ENCODE data around the gene ETNK1. TPM values are rescaled to one million over a fixed set of nuclear protein-coding genes. Genes with fewer than 3 reads are reported as not detected.

ETNK1 gene
- total and polyA plus RNA-seq, 3 donors from 2014 or later = 61.3 to 81.4 (median 66.7) TPM

DNA sequence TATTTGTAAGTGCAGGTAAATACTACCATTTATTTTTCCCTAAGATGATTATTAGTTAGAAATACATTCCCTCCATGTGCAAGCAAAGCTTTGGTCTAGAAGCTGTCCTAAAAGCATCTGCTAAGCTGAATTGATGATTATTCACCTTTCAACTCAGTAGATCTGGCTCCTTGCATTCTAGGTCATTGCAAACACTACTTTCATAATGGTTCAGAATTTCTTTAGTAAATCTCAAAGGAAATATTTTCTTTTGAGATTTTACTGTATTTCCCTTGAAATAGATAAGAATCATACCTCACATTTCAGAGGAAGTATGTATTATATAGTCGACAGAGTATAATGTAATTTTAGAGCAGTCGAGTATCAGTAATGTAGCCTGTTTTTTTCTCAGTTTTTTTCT lies 2.4 kb downstream of the ETNK1 start:
- intact Hi-C loops (cut with DNase I; ENCODE audit: low total_unique reads) = no loop called here
- Histone ChIP-seq H3K36me3 (ENCODE audit: low read depth, missing control alignments) (no peaks in the 10 kb centered on the region), H3K4me3 (peak overlapping the region in 1 of 2 donors; percentile 6), H3K4me1 (peaks cover 16% of the 10 kb centered on the region), H3K27me3 (no peaks in the 10 kb centered on the region), H3K27ac (peak overlapping the region; percentile 96 to 99), H3K9me3 (no peaks in the 10 kb centered on the region)
- 48 to 67% methylated on average over 2 of the region's 2 CpGs for WGBS, 2 donors
- TF ChIP-seq, protein P1, sequence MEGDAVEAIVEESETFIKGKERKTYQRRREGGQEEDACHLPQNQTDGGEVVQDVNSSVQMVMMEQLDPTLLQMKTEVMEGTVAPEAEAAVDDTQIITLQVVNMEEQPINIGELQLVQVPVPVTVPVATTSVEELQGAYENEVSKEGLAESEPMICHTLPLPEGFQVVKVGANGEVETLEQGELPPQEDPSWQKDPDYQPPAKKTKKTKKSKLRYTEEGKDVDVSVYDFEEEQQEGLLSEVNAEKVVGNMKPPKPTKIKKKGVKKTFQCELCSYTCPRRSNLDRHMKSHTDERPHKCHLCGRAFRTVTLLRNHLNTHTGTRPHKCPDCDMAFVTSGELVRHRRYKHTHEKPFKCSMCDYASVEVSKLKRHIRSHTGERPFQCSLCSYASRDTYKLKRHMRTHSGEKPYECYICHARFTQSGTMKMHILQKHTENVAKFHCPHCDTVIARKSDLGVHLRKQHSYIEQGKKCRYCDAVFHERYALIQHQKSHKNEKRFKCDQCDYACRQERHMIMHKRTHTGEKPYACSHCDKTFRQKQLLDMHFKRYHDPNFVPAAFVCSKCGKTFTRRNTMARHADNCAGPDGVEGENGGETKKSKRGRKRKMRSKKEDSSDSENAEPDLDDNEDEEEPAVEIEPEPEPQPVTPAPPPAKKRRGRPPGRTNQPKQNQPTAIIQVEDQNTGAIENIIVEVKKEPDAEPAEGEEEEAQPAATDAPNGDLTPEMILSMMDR (IDR thresholded peaks at IDR 0.05) = no peak
- no peak for TF ChIP-seq POLR2A (IDR thresholded peaks at IDR 0.05)
- DNase-seq = no peak

DNA sequence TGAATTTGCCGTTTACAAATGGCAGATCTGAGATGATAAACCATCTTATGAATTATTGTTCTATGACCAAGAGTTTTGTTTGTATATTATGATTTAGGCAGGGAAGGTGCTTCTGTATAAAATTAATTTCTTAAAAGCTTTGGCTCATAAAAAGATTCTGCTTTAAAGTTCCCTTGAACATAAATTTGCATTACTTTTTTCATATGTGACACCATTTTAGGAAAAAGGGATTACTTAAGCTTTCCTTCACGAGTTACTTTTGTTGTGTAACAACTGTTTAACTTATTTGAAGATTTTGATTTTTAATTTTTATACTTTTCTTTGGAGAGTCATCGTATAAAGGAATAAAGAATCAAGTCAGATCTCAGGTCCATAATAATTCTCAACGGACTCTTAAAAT lies 3.3 kb downstream of the ETNK1 start:
- intact Hi-C loops (cut with DNase I; ENCODE audit: low total_unique reads) = no loop called here
- TF ChIP-seq POLR2A (IDR thresholded peaks at IDR 0.05) = no peak
- TF ChIP-seq, protein P1 (IDR thresholded peaks at IDR 0.05) = no peak
- Histone ChIP-seq H3K27ac (peak overlapping the region in 1 of 2 donors; percentile 26), H3K4me1 (peaks cover 16% of the 10 kb centered on the region), H3K36me3 (ENCODE audit: low read depth, missing control alignments) (no peaks in the 10 kb centered on the region), H3K27me3 (no peaks in the 10 kb centered on the region), H3K9me3 (no peaks in the 10 kb centered on the region), H3K4me3 (no peak overlapping the region)
- WGBS, 2 donors = 67 to 74% methylated on average over 4 of the region's 4 CpGs
- DNase-seq = no peak

DNA sequence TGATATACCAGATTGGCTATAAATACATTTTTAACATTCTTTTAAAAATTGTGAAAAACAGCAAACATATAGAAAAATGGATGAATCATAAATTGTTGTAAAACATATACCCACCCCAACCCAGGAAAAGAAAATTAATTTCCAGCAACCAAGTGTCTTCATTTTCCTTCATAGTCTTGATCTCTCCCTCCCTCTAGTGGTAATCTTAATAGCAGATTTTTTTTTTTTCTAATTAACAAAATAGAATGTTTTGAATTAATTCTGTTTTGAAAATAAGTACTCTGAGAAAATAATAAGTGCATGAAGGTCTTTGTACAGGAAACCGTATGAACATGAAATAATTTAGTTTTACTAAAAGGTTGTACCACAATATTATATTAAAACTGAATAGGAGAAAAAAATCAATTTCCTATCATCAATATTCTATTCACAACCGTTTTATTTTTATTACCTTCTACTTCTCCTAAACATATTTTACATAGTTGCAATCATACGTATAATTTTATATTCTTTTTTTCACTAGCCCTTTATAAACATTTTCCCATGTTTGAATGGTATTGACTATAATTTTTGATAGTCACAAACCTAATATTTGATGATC lies 7.0 kb downstream of the ETNK1 start:
- TF ChIP-seq, protein P1 (IDR thresholded peaks at IDR 0.05) = peak; percentile 18 to 71 (median 29)
- TF ChIP-seq POLR2A (IDR thresholded peaks at IDR 0.05) = no peak
- intact Hi-C loops (cut with DNase I; ENCODE audit: low total_unique reads) = no loop called here

DNA sequence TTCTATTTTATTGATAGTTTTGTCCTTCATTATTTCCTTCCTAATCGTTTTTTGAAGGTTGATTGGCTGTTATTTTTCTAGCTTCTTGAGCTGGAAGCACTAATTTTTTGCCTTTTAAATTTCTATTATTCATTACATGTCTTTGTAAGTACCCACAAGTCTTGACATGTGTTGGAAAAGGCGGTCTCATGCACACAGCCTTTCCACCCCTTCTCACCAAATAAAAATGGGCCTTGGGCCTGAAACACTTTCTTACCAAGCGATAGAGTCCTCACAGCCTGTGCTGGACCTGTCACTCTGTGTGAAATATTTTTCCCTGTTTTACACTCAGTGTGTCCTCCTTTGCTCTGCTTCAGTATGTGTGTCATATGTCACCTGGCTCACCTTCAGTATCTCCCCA lies 9.9 kb downstream of the ETNK1 start:
- Histone ChIP-seq H3K27me3 (no peaks in the 10 kb centered on the region), H3K9me3 (no peaks in the 10 kb centered on the region), H3K4me3 (no peak overlapping the region), H3K36me3 (ENCODE audit: low read depth, missing control alignments) (no peaks in the 10 kb centered on the region), H3K27ac (no peak overlapping the region), H3K4me1 (no peaks in the 10 kb centered on the region)
- no peak for TF ChIP-seq POLR2A (IDR thresholded peaks at IDR 0.05)
- TF ChIP-seq, protein P1 (IDR thresholded peaks at IDR 0.05) = no peak
- WGBS, 2 donors = 87 to 94% methylated on average over 3 of the region's 3 CpGs
- DNase-seq = no peak
- intact Hi-C loops (cut with DNase I; ENCODE audit: low total_unique reads) = no loop called here

More for the DNA sequence above, 7.0 kb downstream of the ETNK1 start:
- H3K27me3 ChIP-seq = no peaks in the 10 kb centered on the region
- H3K9me3 ChIP-seq = no peaks in the 10 kb centered on the region
- H3K27ac ChIP-seq = no peak overlapping the region
- no peak for DNase-seq
- H3K4me1 ChIP-seq = peaks cover 9% of the 10 kb centered on the region
- 67 to 68% methylated on average over 3 of the region's 3 CpGs for WGBS, 2 donors
- H3K36me3 ChIP-seq (ENCODE audit: low read depth, missing control alignments) = no peaks in the 10 kb centered on the region
- no peak overlapping the region for H3K4me3 ChIP-seq

DNA sequence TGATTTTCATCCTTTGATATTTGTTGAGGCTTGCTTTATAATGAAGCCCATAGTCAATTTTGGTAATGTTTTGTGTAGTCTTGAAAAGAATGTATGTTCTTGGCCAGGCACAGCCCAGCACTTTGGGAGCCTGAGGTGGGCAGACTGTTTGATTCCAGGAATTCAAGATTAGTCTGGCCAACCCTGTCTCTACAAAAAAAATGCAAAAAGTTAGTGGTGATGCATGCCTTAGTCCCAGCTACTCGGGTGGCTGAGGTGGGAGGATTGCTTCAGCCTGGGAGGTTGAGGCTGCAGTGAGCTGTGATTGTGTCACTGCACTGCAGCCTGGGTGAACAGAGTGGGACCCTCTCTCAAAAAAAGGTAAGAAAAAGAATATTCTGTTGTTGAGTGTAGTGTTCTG lies 10.8 kb downstream of the ETNK1 start:
- Histone ChIP-seq H3K9me3 (no peaks in the 10 kb centered on the region), H3K36me3 (ENCODE audit: low read depth, missing control alignments) (no peaks in the 10 kb centered on the region), H3K27ac (no peak overlapping the region), H3K27me3 (no peaks in the 10 kb centered on the region), H3K4me1 (no peaks in the 10 kb centered on the region), H3K4me3 (no peak overlapping the region)
- intact Hi-C loops (cut with DNase I; ENCODE audit: low total_unique reads) = no loop called here
- 41 to 50% methylated on average over 1 of the region's 1 CpG for WGBS, 2 donors
- TF ChIP-seq, protein P1 (IDR thresholded peaks at IDR 0.05) = no peak
- TF ChIP-seq POLR2A (IDR thresholded peaks at IDR 0.05) = no peak
- DNase-seq = no peak
